K562 (cell line): ENCODE measurements around the gene TTC9C. TPM values are rescaled to one million over a fixed set of nuclear protein-coding genes. Genes with fewer than 3 reads are reported as not detected.

Experiments
- ATAC-seq: fragments of 200-7000 bp; cut with Tn5 transposase; 3 replicates; pipeline ENCODE4 v1.9.1; 2020; ENCODE audit warnings: moderate library complexity
- BruUV-seq: library from RNA; stranded (reverse); fragments of 400-500 nt; replicated peaks from 2 replicates; lab custom pipeline; 2021; lab: Mats Ljungman, UMichigan
- CTCF ChIA-PET: fragments of 300-600 bp; formaldehyde crosslinking; extraction: SDS; loops from one replicate; lab custom pipeline; 2021; ENCODE audit warnings: low intra/inter-chr PET ratio; lab: Yijun Ruan, JAX
- POLR2A ChIA-PET: fragments of 300-600, 350-650 bp; sonication (Branson Sonifier 250); formaldehyde crosslinking; extraction: SDS; loops from one replicate; lab custom pipeline; 2021; ENCODE audit warnings: antibody characterized with exemption, inconsistent platforms; lab: Yijun Ruan, JAX
- DNase-seq, 4 experiments: peaks; one replicate each; pipeline versions ENCODE4 v3.0.0 to v3.0.0-alpha.2; 2011 to 2018; ENCODE audit warnings: low spot score in 3 of 4, mixed read lengths in 3 of 4; ENCODE audit errors: extremely low read depth in 1 of 4
- FAIRE-seq: peaks from 2 replicates; lab custom pipeline; 2011; peaks lifted over from hg19 to GRCh38; lab: Jason Lieb, UNC
- H2AFZ ChIP-seq: 2 replicates; pipeline ENCODE4 v1.6.0; 2011; ENCODE audit warnings: low read depth, low read length, control low read depth, inconsistent platforms
- H3K27ac ChIP-seq: fragments of 200-600 bp; 3 replicates; pipeline ENCODE4 v1.8.0; 2011; ENCODE audit warnings: low read depth, mild to moderate bottlenecking, control low read depth, inconsistent platforms, low read length, moderate library complexity, mixed read lengths; ENCODE audit errors: extremely low read depth
- H3K27me3 ChIP-seq, 2 experiments: fragments of 300-600 bp in 1 of 2; 2 replicates in 1 of 2; 3 replicates in 1 of 2; pipeline versions ENCODE4 v1.6.0 to v1.8.0; 2011; ENCODE audit warnings: inconsistent platforms in 2 of 2, low read length in 2 of 2, mild to moderate bottlenecking in 1 of 2, mixed read lengths in 1 of 2, moderate library complexity in 1 of 2; ENCODE audit not compliant: control insufficient read depth in 2 of 2, insufficient read depth in 2 of 2
- H3K36me3 ChIP-seq: fragments of 300-600 bp; 3 replicates; pipeline ENCODE4 v1.8.0; 2011; ENCODE audit warnings: mild to moderate bottlenecking, low read length, inconsistent platforms; ENCODE audit not compliant: control insufficient read depth, insufficient read depth
- H3K4me1 ChIP-seq, 2 experiments: fragments of 200-600 bp in 1 of 2; replicated peaks in 1 of 2; 2 replicates in 1 of 2; 3 replicates in 1 of 2; pipeline versions ENCODE4 v1.5.1 to v1.8.0; 2011; ENCODE audit warnings: inconsistent platforms in 2 of 2, low read length in 2 of 2, mild to moderate bottlenecking in 1 of 2, mixed read lengths in 1 of 2, moderate library complexity in 1 of 2; ENCODE audit not compliant: control insufficient read depth in 2 of 2, insufficient read depth in 2 of 2
- H3K4me2 ChIP-seq: 2 replicates; pipeline ENCODE4 v1.6.1; 2011; ENCODE audit warnings: low read length, control low read depth, inconsistent platforms, mixed read lengths; ENCODE audit not compliant: insufficient read depth
- H3K4me3 ChIP-seq: fragments of 200-600 bp; sonication (generic), shearing (Covaris generic); 2 replicates; pipeline ENCODE4 v1.5.1; 2016; ENCODE audit warnings: control low read depth, inconsistent platforms
- H3K79me2 ChIP-seq: fragments of 200-600 bp; 3 replicates; pipeline ENCODE4 v1.8.0; 2011; ENCODE audit warnings: low read length, inconsistent platforms; ENCODE audit not compliant: control insufficient read depth, insufficient read depth
- H3K9ac ChIP-seq, 2 experiments: 2 replicates each; pipeline versions ENCODE4 v1.6.0 to v1.6.1; 2011; ENCODE audit warnings: low read depth in 2 of 2, low read length in 2 of 2, control low read depth in 1 of 2, inconsistent platforms in 1 of 2, mild to moderate bottlenecking in 1 of 2, mixed read lengths in 1 of 2; ENCODE audit not compliant: insufficient read depth in 1 of 2
- H3K9me1 ChIP-seq: one replicate; pipeline ENCODE4 v1.6.0; 2011; ENCODE audit warnings: inconsistent platforms, mild to moderate bottlenecking, low read length, moderate library complexity; ENCODE audit not compliant: control insufficient read depth, insufficient read depth
- H3K9me3 ChIP-seq: replicated peaks from 2 replicates; pipeline ENCODE4 v1.5.1; 2011; ENCODE audit warnings: low read depth, low read length, inconsistent platforms; ENCODE audit not compliant: control insufficient read depth, insufficient read depth
- H4K20me1 ChIP-seq: replicated peaks from 2 replicates; pipeline ENCODE4 v1.6.1; 2011; ENCODE audit warnings: low read length, inconsistent platforms, mixed read lengths; ENCODE audit not compliant: control insufficient read depth, insufficient read depth
- GATAD2B ChIP-seq: fragments of 450-650 bp; IDR thresholded peaks from 2 replicates; pipeline ENCODE4 v1.6.1; 2017; ENCODE audit warnings: mild to moderate bottlenecking, borderline replicate concordance
- HDAC3 ChIP-seq: fragments of 450-650 bp; IDR thresholded peaks from 2 replicates; pipeline ENCODE4 v1.6.1; 2018; ENCODE audit warnings: borderline replicate concordance, mild to moderate bottlenecking, moderate library complexity; ENCODE audit not compliant: partially characterized antibody
- KAT7 ChIP-seq: sonication (generic); formaldehyde crosslinking; IDR thresholded peaks from 2 replicates; pipeline ENCODE4 v1.8.0; 2022; ENCODE audit warnings: missing genetic modification reagents, mild to moderate bottlenecking, borderline replicate concordance
- KAT8 ChIP-seq: fragments of 450-650 bp; IDR thresholded peaks from 2 replicates; pipeline ENCODE4 v1.6.1; 2016; ENCODE audit warnings: low read depth, mild to moderate bottlenecking
- RAD21 ChIP-seq, 2 experiments: fragments of 250-450 bp in 1 of 2; fragments of 450-650 bp in 1 of 2; sonication (Bioruptor Pico) in 1 of 2; formaldehyde crosslinking in 1 of 2; IDR thresholded peaks in 1 of 2; conservative IDR thresholded peaks in 1 of 2; 2 replicates each; pipeline versions ENCODE4 v1.4.0 to v1.8.0; 2020 to 2022; ENCODE audit warnings: mild to moderate bottlenecking in 2 of 2, moderate library complexity in 1 of 2
- SMC3 ChIP-seq: conservative IDR thresholded peaks from 2 replicates; pipeline ENCODE4 v1.6.1; 2011; ENCODE audit warnings: low read depth, low read length, improper control_type of control experiment; ENCODE audit not compliant: insufficient read depth
- TFAM ChIP-seq: fragments of 250-450 bp; sonication (Bioruptor Pico); conservative IDR thresholded peaks from 2 replicates; pipeline ENCODE4 v1.5.0; 2021; ENCODE audit warnings: mild to moderate bottlenecking, moderate library complexity
- VEZF1 ChIP-seq: fragments of 200-800 bp; sonication (Bioruptor generic); IDR thresholded peaks from 2 replicates; pipeline ENCODE4 v1.6.1; 2017; ENCODE audit warnings: missing genetic modification characterization, missing compliant biosample characterization
- ZNF668 ChIP-seq: fragments of 250-450 bp; sonication (Bioruptor Pico); IDR thresholded peaks from 2 replicates; pipeline ENCODE4 v1.8.0; 2022; ENCODE audit warnings: mild to moderate bottlenecking, inconsistent platforms
- in situ Hi-C: fragments of 300-500 bp; cut with MboI; formaldehyde crosslinking; loops from 4 replicates; pipeline ENCODE4 v1.15.0; 2018; ENCODE audit warnings: inconsistent platforms, mixed read lengths
- intact Hi-C: fragments of 100-400 bp; cut with micrococcal nuclease; formaldehyde crosslinking; loops from 2 replicates; pipeline ENCODE4 v1.14.2; 2022
- polyA plus RNA-seq, 8 experiments: library from polyadenylated mRNA; depleted of rRNA in 4 of 8; stranded (reverse) in 5 of 8; unstranded in 3 of 8; fragments of >200 nt; fragmentation: Nextera tagmentation in 2 of 8; fragmentation: Illumina TruSeq in 1 of 8; extraction: Ambion mirVana in 2 of 8; extraction: Trizol in 1 of 8; gene quantifications; 2 replicates each; pipeline versions ENCODE4 v1.2.1 to v1.2.3, GENCODE V29; 2011 to 2014; ENCODE audit warnings: inconsistent platforms in 1 of 8, missing spikeins in 1 of 8
- total RNA-seq, 7 experiments: library from RNA; depleted of rRNA in 6 of 7; stranded (reverse); fragments of >200 nt in 6 of 7; fragmentation: Illumina TruSeq in 2 of 7; extraction: Trizol in 2 of 7; gene quantifications; 2 replicates each; pipeline versions ENCODE4 v1.2.1 to v1.2.3, GENCODE V29; 2011 to 2021; ENCODE audit warnings: low replicate concordance in 1 of 7

The TTC9C gene
- total and polyA plus RNA-seq, 9 of the 15 experiments (the other 6 are each of a cell fraction or from before 2014, with no cell fraction given), result 32.8 to 59.0 (median 37.1) TPM

GRCh38 chr11:62732830-62733229 lies 4.5 kb downstream of the TTC9C start (continued):
- TF ChIP-seq ZNF668 (CRISPR knock-in tag), result no peak
- 0 out of 2 replicates have a peak, but pooled peaks have one; percentile 8 for TF ChIP-seq SMC3
- TF ChIP-seq RAD21 (CRISPR knock-in tag; conservative IDR thresholded peaks at IDR 0.05 in 1 of 2, IDR thresholded peaks at IDR 0.05 in 1 of 2), result peak in 1 of 2 experiments; percentile 28; a peak in 2 of 4 replicates
- TF ChIP-seq HDAC3, result no peak
- TF ChIP-seq, all 486 proteins: peak for 4

- no peak for TF ChIP-seq KAT7 (CRISPR knock-in tag)
- no peak for TF ChIP-seq GATAD2B
- TF ChIP-seq TFAM (CRISPR knock-in tag), result no peak
- TF ChIP-seq KAT8, result no peak
- TF ChIP-seq VEZF1 (CRISPR knock-in tag), result no peak
- no peak for FAIRE-seq
- Histone ChIP-seq H3K27me3 (no peaks in the 10 kb centered on the region), H3K4me2 (no peak overlapping the region), H3K4me1 (no peaks in the 10 kb centered on the region), H3K9me3 (no peaks in the 10 kb centered on the region), H3K27ac (no peak overlapping the region), H2AFZ (no peak overlapping the region), H3K79me2 (no peaks in the 10 kb centered on the region), H4K20me1 (no peaks in the 10 kb centered on the region), H3K9me1 (peaks cover 2% of the 10 kb centered on the region), H3K4me3 (no peak overlapping the region), H3K9ac (no peak overlapping the region), H3K36me3 (peaks cover 47% of the 10 kb centered on the region; the same call in 2 of the 3 replicates)
- no TSS peak for BruUV-seq
- ATAC-seq, result no peak
- DNase-seq, result no peak
- ChIA-PET POLR2A (interaction anchor here (0.6 kb wide), 2 partner anchors 121 to 290 kb away, joined by 3 read pairs; no protein-coding TSS in a partner anchor), CTCF (interaction anchor here (0.6 kb wide), 1 partner anchor 15 kb away, joined by 3 read pairs; no protein-coding TSS in a partner anchor)
- intact Hi-C loops, result no loop called here
- in situ Hi-C loops, result no loop called here
These were observed 8.9 kb downstream of the TTC9C start for GRCh38 chr11:62737196-62737595.
